HEK293 (cell line): Measurements from ENCODE around the gene RPUSD1.

Experiments
- GLIS2 ChIP-seq: fragments of 450-650 bp; formaldehyde crosslinking; IDR thresholded peaks from 2 replicates; pipeline ENCODE4 v1.5.1; 2016; ENCODE audit warnings: missing biosample characterization, missing genetic modification characterization
- IKZF3 ChIP-seq: fragments of 450-650 bp; IDR thresholded peaks from 2 replicates; pipeline ENCODE4 v1.5.0; 2018; ENCODE audit warnings: missing biosample characterization, mild to moderate bottlenecking, missing genetic modification characterization, moderate library complexity
- MEIS1 ChIP-seq: sonication (generic); formaldehyde crosslinking; IDR thresholded peaks from 2 replicates; pipeline ENCODE4 v1.8.1; 2022; ENCODE audit warnings: missing genetic modification reagents, mild to moderate bottlenecking, borderline replicate concordance
- REPIN1 ChIP-seq: fragments of 450-650 bp; formaldehyde crosslinking; IDR thresholded peaks from 2 replicates; pipeline ENCODE4 v1.5.1; 2017; ENCODE audit warnings: missing biosample characterization, missing genetic modification characterization, low read depth
- SP7 ChIP-seq: fragments of 450-650 bp; formaldehyde crosslinking; IDR thresholded peaks from 2 replicates; pipeline ENCODE4 v1.5.1; 2016; ENCODE audit warnings: missing biosample characterization, missing genetic modification characterization
- WT1 ChIP-seq: fragments of 450-650 bp; formaldehyde crosslinking; IDR thresholded peaks from 2 replicates; pipeline ENCODE4 v1.5.1; 2016; ENCODE audit warnings: missing biosample characterization, missing genetic modification characterization
- YY2 ChIP-seq: fragments of 450-650 bp; formaldehyde crosslinking; IDR thresholded peaks from 2 replicates; pipeline ENCODE4 v1.5.1; 2016; ENCODE audit warnings: missing biosample characterization, missing genetic modification characterization
- ZBTB48 ChIP-seq: fragments of 450-650 bp; formaldehyde crosslinking; IDR thresholded peaks from 2 replicates; pipeline ENCODE4 v1.5.1; 2016; ENCODE audit warnings: missing biosample characterization, missing genetic modification characterization
- ZNF10 ChIP-seq: fragments of 450-650 bp; formaldehyde crosslinking; IDR thresholded peaks from 2 replicates; pipeline ENCODE4 v1.5.1; 2017; ENCODE audit warnings: missing biosample characterization, missing genetic modification characterization
- ZNF121 ChIP-seq: fragments of 450-650 bp; formaldehyde crosslinking; IDR thresholded peaks from 2 replicates; pipeline ENCODE4 v1.5.1; 2016; ENCODE audit warnings: missing biosample characterization, missing genetic modification characterization
- ZNF146 ChIP-seq: fragments of 450-650 bp; formaldehyde crosslinking; IDR thresholded peaks from 2 replicates; pipeline ENCODE4 v1.5.1; 2016; ENCODE audit warnings: missing biosample characterization, missing genetic modification characterization
- ZNF169 ChIP-seq: fragments of 450-650 bp; formaldehyde crosslinking; IDR thresholded peaks from 2 replicates; pipeline ENCODE4 v1.5.1; 2016; ENCODE audit warnings: missing biosample characterization, missing genetic modification characterization
- ZNF2 ChIP-seq: fragments of 450-650 bp; formaldehyde crosslinking; IDR thresholded peaks from 2 replicates; pipeline ENCODE4 v1.5.1; 2016; ENCODE audit warnings: missing biosample characterization, missing genetic modification characterization
- ZNF223 ChIP-seq: fragments of 450-650 bp; formaldehyde crosslinking; IDR thresholded peaks from 2 replicates; pipeline ENCODE4 v1.5.1; 2016; ENCODE audit warnings: missing biosample characterization, missing genetic modification characterization
- ZNF239 ChIP-seq: fragments of 450-650 bp; formaldehyde crosslinking; IDR thresholded peaks from 2 replicates; pipeline ENCODE4 v1.5.1; 2016; ENCODE audit warnings: missing biosample characterization, missing genetic modification characterization
- ZNF24 ChIP-seq: fragments of 450-650 bp; formaldehyde crosslinking; IDR thresholded peaks from 2 replicates; pipeline ENCODE4 v1.5.1; 2016; ENCODE audit warnings: missing biosample characterization, missing genetic modification characterization
- ZNF248 ChIP-seq: fragments of 450-650 bp; formaldehyde crosslinking; IDR thresholded peaks from 2 replicates; pipeline ENCODE4 v1.5.1; 2017; ENCODE audit warnings: missing biosample characterization, missing genetic modification characterization
- ZNF354C ChIP-seq: fragments of 450-650 bp; formaldehyde crosslinking; IDR thresholded peaks from 2 replicates; pipeline ENCODE4 v1.5.1; 2016; ENCODE audit warnings: missing biosample characterization, missing genetic modification characterization, low read depth, borderline replicate concordance
- ZNF366 ChIP-seq: fragments of 450-650 bp; formaldehyde crosslinking; conservative IDR thresholded peaks from 2 replicates; pipeline ENCODE4 v1.5.1; 2016; ENCODE audit warnings: missing biosample characterization, missing genetic modification characterization
- ZNF391 ChIP-seq: fragments of 450-650 bp; formaldehyde crosslinking; IDR thresholded peaks from 2 replicates; pipeline ENCODE4 v1.5.1; 2016; ENCODE audit warnings: low read depth, missing biosample characterization, missing genetic modification characterization, borderline replicate concordance
- ZNF404 ChIP-seq: fragments of 450-650 bp; formaldehyde crosslinking; IDR thresholded peaks from 2 replicates; pipeline ENCODE4 v1.5.1; 2017; ENCODE audit warnings: missing biosample characterization, missing genetic modification characterization
- ZNF544 ChIP-seq: fragments of 450-650 bp; formaldehyde crosslinking; IDR thresholded peaks from 2 replicates; pipeline ENCODE4 v1.5.0; 2017; ENCODE audit warnings: missing biosample characterization, missing genetic modification characterization
- ZNF549 ChIP-seq: fragments of 450-650 bp; IDR thresholded peaks from 2 replicates; pipeline ENCODE4 v1.5.1; 2018; ENCODE audit warnings: missing biosample characterization, missing genetic modification characterization, mild to moderate bottlenecking, inconsistent platforms, moderate library complexity
- ZNF596 ChIP-seq: fragments of 450-650 bp; IDR thresholded peaks from 2 replicates; pipeline ENCODE4 v1.5.0; 2018; ENCODE audit warnings: missing biosample characterization, mild to moderate bottlenecking, missing genetic modification characterization, moderate library complexity
- ZNF623 ChIP-seq: fragments of 450-650 bp; formaldehyde crosslinking; IDR thresholded peaks from 2 replicates; pipeline ENCODE4 v1.5.1; 2016; ENCODE audit warnings: missing biosample characterization, missing genetic modification characterization
- ZNF658 ChIP-seq: fragments of 450-650 bp; formaldehyde crosslinking; IDR thresholded peaks from 2 replicates; pipeline ENCODE4; 2016; ENCODE audit warnings: missing biosample characterization, missing genetic modification characterization
- ZNF677 ChIP-seq: fragments of 450-650 bp; IDR thresholded peaks from 2 replicates; pipeline ENCODE4 v1.5.0; 2018; ENCODE audit warnings: missing biosample characterization, mild to moderate bottlenecking, missing genetic modification characterization, moderate library complexity
- ZNF776 ChIP-seq: fragments of 450-650 bp; formaldehyde crosslinking; IDR thresholded peaks from 2 replicates; pipeline ENCODE4 v1.5.0; 2017; ENCODE audit warnings: missing biosample characterization, missing genetic modification characterization, borderline replicate concordance
- ZNF785 ChIP-seq: fragments of 450-650 bp; formaldehyde crosslinking; IDR thresholded peaks from 2 replicates; pipeline ENCODE4 v1.5.1; 2016; ENCODE audit warnings: missing biosample characterization, missing genetic modification characterization
- TF ChIP-seq, protein P1 (sequence below): fragments of 450-650 bp; formaldehyde crosslinking; IDR thresholded peaks from 2 replicates; pipeline ENCODE4 v1.5.1; 2016; ENCODE audit warnings: missing biosample characterization, missing genetic modification characterization
- TF ChIP-seq, protein P2 (sequence below): fragments of 450-650 bp; formaldehyde crosslinking; IDR thresholded peaks from 2 replicates; pipeline ENCODE4 v1.5.1; 2017; ENCODE audit warnings: missing biosample characterization, missing genetic modification characterization
- TF ChIP-seq, protein P3 (sequence below): fragments of 450-650 bp; formaldehyde crosslinking; optimal IDR thresholded peaks from 2 replicates; pipeline ENCODE3; 2016; ENCODE audit warnings: missing biosample characterization, mild to moderate bottlenecking, missing genetic modification characterization
- TF ChIP-seq, protein P4 (sequence below): fragments of 450-650 bp; formaldehyde crosslinking; IDR thresholded peaks from 2 replicates; pipeline ENCODE4 v1.5.1; 2017; ENCODE audit warnings: missing biosample characterization, missing genetic modification characterization
- TF ChIP-seq, protein P5 (sequence below): IDR thresholded peaks from 2 replicates; pipeline ENCODE4 v1.6.1; 2011; ENCODE audit warnings: mild to moderate bottlenecking, low read depth, low read length, borderline replicate concordance
- TF ChIP-seq, protein P6 (sequence below): fragments of 450-650 bp; formaldehyde crosslinking; IDR thresholded peaks from 2 replicates; pipeline ENCODE4 v1.5.1; 2016; ENCODE audit warnings: missing biosample characterization, missing genetic modification characterization

RPUSD1 gene

DNA sequence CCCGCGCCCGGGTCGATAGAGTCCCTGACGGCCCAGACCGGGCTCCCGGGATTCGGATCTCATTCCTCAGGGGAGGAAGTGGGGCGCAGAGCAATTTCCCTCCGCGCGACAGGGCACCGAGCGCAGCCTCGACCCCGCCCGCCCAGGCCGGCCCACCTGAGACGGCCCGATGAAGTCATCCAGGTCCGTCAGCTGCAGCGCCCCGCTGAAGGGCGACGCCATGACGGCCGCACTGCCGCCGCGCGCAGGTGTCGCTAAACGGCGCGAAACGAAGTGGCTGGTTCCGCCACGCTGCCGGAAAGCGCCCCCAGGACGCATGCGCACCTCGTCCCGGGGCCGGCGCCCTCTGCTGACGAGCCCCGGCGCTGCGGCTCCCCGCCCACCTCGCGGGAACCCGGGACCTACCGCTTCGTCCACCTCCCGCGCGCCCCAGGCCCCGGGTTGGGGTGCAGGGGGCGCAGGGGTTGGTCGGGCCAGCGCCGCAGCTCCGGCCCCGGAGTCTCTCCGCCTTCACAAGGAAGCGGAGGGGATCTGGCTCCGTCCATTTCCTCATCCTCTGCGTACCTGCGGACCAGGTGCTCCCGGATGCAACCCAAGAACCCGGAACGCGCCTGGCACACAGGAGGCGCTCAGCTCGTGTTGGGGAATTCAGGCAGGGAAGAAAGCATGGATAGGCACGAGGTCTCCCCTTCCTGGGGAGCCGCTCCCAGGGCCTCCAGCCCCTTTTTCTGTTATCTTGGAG is 47.2 kb downstream of the RPUSD1 start, which contains the start of gene CIAO3 (continued):
- TF ChIP-seq, protein P1, sequence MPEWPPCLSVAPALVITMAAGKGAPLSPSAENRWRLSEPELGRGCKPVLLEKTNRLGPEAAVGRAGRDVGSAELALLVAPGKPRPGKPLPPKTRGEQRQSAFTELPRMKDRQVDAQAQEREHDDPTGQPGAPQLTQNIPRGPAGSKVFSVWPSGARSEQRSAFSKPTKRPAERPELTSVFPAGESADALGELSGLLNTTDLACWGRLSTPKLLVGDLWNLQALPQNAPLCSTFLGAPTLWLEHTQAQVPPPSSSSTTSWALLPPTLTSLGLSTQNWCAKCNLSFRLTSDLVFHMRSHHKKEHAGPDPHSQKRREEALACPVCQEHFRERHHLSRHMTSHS (tag by site-specific recombination), result no peak
- TF ChIP-seq, protein P2, sequence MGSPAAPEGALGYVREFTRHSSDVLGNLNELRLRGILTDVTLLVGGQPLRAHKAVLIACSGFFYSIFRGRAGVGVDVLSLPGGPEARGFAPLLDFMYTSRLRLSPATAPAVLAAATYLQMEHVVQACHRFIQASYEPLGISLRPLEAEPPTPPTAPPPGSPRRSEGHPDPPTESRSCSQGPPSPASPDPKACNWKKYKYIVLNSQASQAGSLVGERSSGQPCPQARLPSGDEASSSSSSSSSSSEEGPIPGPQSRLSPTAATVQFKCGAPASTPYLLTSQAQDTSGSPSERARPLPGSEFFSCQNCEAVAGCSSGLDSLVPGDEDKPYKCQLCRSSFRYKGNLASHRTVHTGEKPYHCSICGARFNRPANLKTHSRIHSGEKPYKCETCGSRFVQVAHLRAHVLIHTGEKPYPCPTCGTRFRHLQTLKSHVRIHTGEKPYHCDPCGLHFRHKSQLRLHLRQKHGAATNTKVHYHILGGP, result no peak
- TF ChIP-seq ZNF169 (tag by site-specific recombination), result no peak
- no peak for TF ChIP-seq ZNF366 (tag by site-specific recombination)
- TF ChIP-seq WT1 (tag by site-specific recombination), result 0 out of 2 replicates have a peak, but pooled peaks have one; percentile 15
- TF ChIP-seq, protein P3, sequence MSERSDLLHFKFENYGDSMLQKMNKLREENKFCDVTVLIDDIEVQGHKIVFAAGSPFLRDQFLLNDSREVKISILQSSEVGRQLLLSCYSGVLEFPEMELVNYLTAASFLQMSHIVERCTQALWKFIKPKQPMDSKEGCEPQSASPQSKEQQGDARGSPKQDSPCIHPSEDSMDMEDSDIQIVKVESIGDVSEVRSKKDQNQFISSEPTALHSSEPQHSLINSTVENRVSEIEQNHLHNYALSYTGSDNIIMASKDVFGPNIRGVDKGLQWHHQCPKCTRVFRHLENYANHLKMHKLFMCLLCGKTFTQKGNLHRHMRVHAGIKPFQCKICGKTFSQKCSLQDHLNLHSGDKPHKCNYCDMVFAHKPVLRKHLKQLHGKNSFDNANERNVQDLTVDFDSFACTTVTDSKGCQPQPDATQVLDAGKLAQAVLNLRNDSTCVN (tag by site-specific recombination), result peak; percentile 94
- no peak for TF ChIP-seq ZNF549 (tag by site-specific recombination)
- TF ChIP-seq, protein P4, sequence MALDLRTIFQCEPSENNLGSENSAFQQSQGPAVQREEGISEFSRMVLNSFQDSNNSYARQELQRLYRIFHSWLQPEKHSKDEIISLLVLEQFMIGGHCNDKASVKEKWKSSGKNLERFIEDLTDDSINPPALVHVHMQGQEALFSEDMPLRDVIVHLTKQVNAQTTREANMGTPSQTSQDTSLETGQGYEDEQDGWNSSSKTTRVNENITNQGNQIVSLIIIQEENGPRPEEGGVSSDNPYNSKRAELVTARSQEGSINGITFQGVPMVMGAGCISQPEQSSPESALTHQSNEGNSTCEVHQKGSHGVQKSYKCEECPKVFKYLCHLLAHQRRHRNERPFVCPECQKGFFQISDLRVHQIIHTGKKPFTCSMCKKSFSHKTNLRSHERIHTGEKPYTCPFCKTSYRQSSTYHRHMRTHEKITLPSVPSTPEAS, result no peak
- TF ChIP-seq ZNF354C (tag by site-specific recombination), result no peak
- peak; percentile 59 for TF ChIP-seq ZNF146 (tag by site-specific recombination)
- TF ChIP-seq ZNF677, result no peak
- TF ChIP-seq, protein P5, sequence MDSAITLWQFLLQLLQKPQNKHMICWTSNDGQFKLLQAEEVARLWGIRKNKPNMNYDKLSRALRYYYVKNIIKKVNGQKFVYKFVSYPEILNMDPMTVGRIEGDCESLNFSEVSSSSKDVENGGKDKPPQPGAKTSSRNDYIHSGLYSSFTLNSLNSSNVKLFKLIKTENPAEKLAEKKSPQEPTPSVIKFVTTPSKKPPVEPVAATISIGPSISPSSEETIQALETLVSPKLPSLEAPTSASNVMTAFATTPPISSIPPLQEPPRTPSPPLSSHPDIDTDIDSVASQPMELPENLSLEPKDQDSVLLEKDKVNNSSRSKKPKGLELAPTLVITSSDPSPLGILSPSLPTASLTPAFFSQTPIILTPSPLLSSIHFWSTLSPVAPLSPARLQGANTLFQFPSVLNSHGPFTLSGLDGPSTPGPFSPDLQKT, result no peak
- no peak for TF ChIP-seq ZNF404 (tag by site-specific recombination)
- TF ChIP-seq ZNF785 (tag by site-specific recombination), result no peak
- TF ChIP-seq ZNF223 (tag by site-specific recombination), result no peak
- no peak for TF ChIP-seq ZNF596 (tag by site-specific recombination)
- TF ChIP-seq ZNF776 (tag by site-specific recombination), result no peak
- TF ChIP-seq, protein P6, sequence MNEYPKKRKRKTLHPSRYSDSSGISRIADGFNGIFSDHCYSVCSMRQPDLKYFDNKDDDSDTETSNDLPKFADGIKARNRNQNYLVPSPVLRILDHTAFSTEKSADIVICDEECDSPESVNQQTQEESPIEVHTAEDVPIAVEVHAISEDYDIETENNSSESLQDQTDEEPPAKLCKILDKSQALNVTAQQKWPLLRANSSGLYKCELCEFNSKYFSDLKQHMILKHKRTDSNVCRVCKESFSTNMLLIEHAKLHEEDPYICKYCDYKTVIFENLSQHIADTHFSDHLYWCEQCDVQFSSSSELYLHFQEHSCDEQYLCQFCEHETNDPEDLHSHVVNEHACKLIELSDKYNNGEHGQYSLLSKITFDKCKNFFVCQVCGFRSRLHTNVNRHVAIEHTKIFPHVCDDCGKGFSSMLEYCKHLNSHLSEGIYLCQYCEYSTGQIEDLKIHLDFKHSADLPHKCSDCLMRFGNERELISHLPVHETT (tag by site-specific recombination), result peak; percentile 89
- peak; percentile 73 for TF ChIP-seq ZNF10 (tag by site-specific recombination)
- no peak for TF ChIP-seq MEIS1
- no peak for TF ChIP-seq ZNF121 (tag by site-specific recombination)
- TF ChIP-seq ZNF391 (tag by site-specific recombination), result peak; percentile 80; the same call in 1 of the 2 replicates
- 0 out of 2 replicates have a peak, but pooled peaks have one; percentile 64 for TF ChIP-seq ZNF24
- TF ChIP-seq YY2 (tag by site-specific recombination), result peak; percentile 99
- 0 out of 2 replicates have a peak, but pooled peaks have one; percentile 27 for TF ChIP-seq ZNF2 (tag by site-specific recombination)
- no peak; the same call in 1 of the 2 replicates for TF ChIP-seq ZBTB48 (tag by site-specific recombination)
- no peak for TF ChIP-seq ZNF623 (tag by site-specific recombination)
- no peak for TF ChIP-seq ZNF239 (tag by site-specific recombination)
- TF ChIP-seq GLIS2 (tag by site-specific recombination), result peak; percentile 67; the same call in 1 of the 2 replicates
- no peak for TF ChIP-seq ZNF248 (tag by site-specific recombination)
- TF ChIP-seq SP7 (tag by site-specific recombination), result peak; percentile 88
- TF ChIP-seq ZNF544 (tag by site-specific recombination), result no peak
- TF ChIP-seq REPIN1 (tag by site-specific recombination), result no peak
- TF ChIP-seq ZNF658 (tag by site-specific recombination), result 0 out of 2 replicates have a peak, but pooled peaks have one; percentile 72
- 0 out of 2 replicates have a peak, but pooled peaks have one; percentile 19 for TF ChIP-seq IKZF3
